HCT116 (cell line): ENCODE measurements around the gene CAPG.

Experiments
- CTCF ChIP-seq, 3 experiments: fragments of 200-600 bp in 1 of 3; sonication (generic) in 1 of 3; IDR thresholded peaks in 2 of 3; conservative IDR thresholded peaks in 1 of 3; 2 replicates each; pipeline ENCODE4 v1.5.1; 2012 to 2017; ENCODE audit warnings: low read depth in 2 of 3, low read length in 2 of 3, antibody characterized with exemption in 1 of 3, borderline replicate concordance in 1 of 3, control low read depth in 1 of 3, mild to moderate bottlenecking in 1 of 3, mixed read lengths in 1 of 3, mixed run types in 1 of 3, moderate library complexity in 1 of 3; ENCODE audit not compliant: insufficient read depth in 1 of 3
- EZH2 ChIP-seq: fragments of 200-600 bp; sonication (generic); IDR thresholded peaks from 2 replicates; pipeline ENCODE4 v1.6.1; 2017; ENCODE audit warnings: antibody characterized with exemption, mixed run types
- EZH2phosphoT487 ChIP-seq: fragments of 200-600 bp; IDR thresholded peaks from 2 replicates; pipeline ENCODE4 v1.6.1; 2018; ENCODE audit warnings: antibody characterized with exemption, borderline replicate concordance
- POLR2A ChIP-seq: IDR thresholded peaks from 2 replicates; pipeline ENCODE4 v1.7.0; 2011; ENCODE audit warnings: borderline replicate concordance; ENCODE audit not compliant: insufficient read depth, insufficient read length; ENCODE audit errors: extremely low read depth
- TF ChIP-seq, protein P1 (sequence below): IDR thresholded peaks from 2 replicates; pipeline ENCODE4 v1.6.1; 2011; ENCODE audit warnings: mild to moderate bottlenecking, low read length, moderate library complexity; ENCODE audit not compliant: insufficient replicate concordance; ENCODE audit errors: extremely low read depth

DNA sequence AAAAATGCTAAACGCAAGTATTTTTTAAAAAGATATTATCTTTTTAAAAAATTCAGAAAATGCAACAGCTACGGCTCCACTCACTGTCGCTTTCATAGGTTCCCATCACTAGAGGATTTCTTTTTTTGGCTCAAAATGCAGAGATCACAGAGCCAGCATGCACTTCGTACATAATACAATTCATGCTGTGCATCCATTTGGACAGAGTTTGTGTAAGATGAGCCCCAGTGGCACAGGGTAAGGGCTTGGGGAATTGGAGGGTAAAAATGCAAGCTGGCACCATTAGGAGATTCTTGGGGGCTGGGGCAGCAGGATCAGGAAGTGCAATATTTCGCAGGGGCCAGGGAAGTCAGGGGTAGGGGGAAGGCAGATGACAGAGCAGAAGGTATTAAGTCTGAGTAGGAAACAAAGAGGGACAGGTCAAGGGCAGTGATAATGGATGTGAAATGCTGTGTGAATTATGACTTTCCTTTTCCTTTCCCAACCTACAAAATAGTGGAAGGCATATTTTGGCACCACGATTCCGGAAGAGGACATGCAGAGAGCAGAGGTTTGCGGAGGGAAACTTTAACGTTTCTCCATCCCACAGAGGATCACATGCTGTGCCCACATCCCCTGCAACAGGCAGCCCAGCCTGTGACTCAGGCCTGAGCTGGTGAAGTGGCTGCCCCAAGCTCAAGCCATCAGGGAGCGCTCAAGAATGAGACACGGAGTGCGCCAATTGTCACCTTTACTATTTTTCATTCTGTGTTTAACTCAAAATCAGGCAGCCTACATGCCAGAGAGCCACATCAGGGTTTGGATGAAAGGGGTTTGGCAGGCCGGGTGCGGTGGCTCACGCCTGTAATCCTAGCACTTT is 4.7 kb downstream of the CAPG start:
- no peak for TF ChIP-seq EZH2
- TF ChIP-seq EZH2phosphoT487, result no peak
- TF ChIP-seq, protein P1, sequence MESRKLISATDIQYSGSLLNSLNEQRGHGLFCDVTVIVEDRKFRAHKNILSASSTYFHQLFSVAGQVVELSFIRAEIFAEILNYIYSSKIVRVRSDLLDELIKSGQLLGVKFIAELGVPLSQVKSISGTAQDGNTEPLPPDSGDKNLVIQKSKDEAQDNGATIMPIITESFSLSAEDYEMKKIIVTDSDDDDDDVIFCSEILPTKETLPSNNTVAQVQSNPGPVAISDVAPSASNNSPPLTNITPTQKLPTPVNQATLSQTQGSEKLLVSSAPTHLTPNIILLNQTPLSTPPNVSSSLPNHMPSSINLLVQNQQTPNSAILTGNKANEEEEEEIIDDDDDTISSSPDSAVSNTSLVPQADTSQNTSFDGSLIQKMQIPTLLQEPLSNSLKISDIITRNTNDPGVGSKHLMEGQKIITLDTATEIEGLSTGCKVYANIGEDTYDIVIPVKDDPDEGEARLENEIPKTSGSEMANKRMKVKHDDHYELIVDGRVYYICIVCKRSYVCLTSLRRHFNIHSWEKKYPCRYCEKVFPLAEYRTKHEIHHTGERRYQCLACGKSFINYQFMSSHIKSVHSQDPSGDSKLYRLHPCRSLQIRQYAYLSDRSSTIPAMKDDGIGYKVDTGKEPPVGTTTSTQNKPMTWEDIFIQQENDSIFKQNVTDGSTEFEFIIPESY, result no peak
- TF ChIP-seq CTCF (IDR thresholded peaks at IDR 0.05 in 2 of 3, conservative IDR thresholded peaks at IDR 0.05 in 1 of 3; ENCODE audit: borderline replicate concordance in 1 of 3, insufficient read depth in 1 of 3, low read depth in 2 of 3, low read length in 2 of 3), result no peak
- no peak for TF ChIP-seq POLR2A
